K562 (cell line): ENCODE data around the gene PLSCR3. TPM values are rescaled to one million over a fixed set of nuclear protein-coding genes. Genes with fewer than 3 reads are reported as not detected.

Source experiments
- BCOR ChIP-seq: fragments of 450-650 bp; IDR thresholded peaks from 2 replicates; pipeline ENCODE4 v1.6.1; 2016
- CBX1 ChIP-seq: sonication (generic); IDR thresholded peaks from 2 replicates; pipeline ENCODE4 v1.6.1; 2016; ENCODE audit warnings: antibody characterized with exemption, low read depth, mild to moderate bottlenecking
- CTBP1 ChIP-seq: fragments of 450-650 bp; IDR thresholded peaks from 2 replicates; pipeline ENCODE4 v1.6.1; 2016; ENCODE audit warnings: borderline replicate concordance
- ELF2 ChIP-seq: fragments of 250-450 bp; sonication (Bioruptor Pico); IDR thresholded peaks from 2 replicates; pipeline ENCODE4 v1.5.0; 2021; ENCODE audit warnings: mild to moderate bottlenecking
- FOS ChIP-seq: IDR thresholded peaks from 3 replicates; pipeline ENCODE4 v1.6.1; 2011; ENCODE audit not compliant: insufficient read length; ENCODE audit errors: extremely low read depth
- KDM1A ChIP-seq, 2 experiments: fragments of 450-650 bp; IDR thresholded peaks; 2 replicates each; pipeline ENCODE4 v1.6.1; 2016; ENCODE audit warnings: mild to moderate bottlenecking in 2 of 2
- NFIC ChIP-seq: fragments of 450-650 bp; IDR thresholded peaks from 2 replicates; pipeline ENCODE4 v1.6.1; 2017; ENCODE audit warnings: mild to moderate bottlenecking, inconsistent platforms
- TCF7 ChIP-seq: sonication (generic); IDR thresholded peaks from 2 replicates; pipeline ENCODE4 v1.6.1; 2016; ENCODE audit warnings: antibody characterized with exemption, borderline replicate concordance
- polyA plus RNA-seq, 8 experiments: library from polyadenylated mRNA; depleted of rRNA in 4 of 8; stranded (reverse) in 5 of 8; unstranded in 3 of 8; fragments of >200 nt; fragmentation: Nextera tagmentation in 2 of 8; fragmentation: Illumina TruSeq in 1 of 8; extraction: Ambion mirVana in 2 of 8; extraction: Trizol in 1 of 8; gene quantifications; 2 replicates each; pipeline versions ENCODE4 v1.2.1 to v1.2.3, GENCODE V29; 2011 to 2014; ENCODE audit warnings: inconsistent platforms in 1 of 8, missing spikeins in 1 of 8
- total RNA-seq, 7 experiments: library from RNA; depleted of rRNA in 6 of 7; stranded (reverse); fragments of >200 nt in 6 of 7; fragmentation: Illumina TruSeq in 2 of 7; extraction: Trizol in 2 of 7; gene quantifications; 2 replicates each; pipeline versions ENCODE4 v1.2.1 to v1.2.3, GENCODE V29; 2011 to 2021; ENCODE audit warnings: low replicate concordance in 1 of 7
- TF ChIP-seq, protein P1 (sequence below): fragments of 250-450 bp; sonication (Bioruptor Pico); IDR thresholded peaks from 2 replicates; pipeline ENCODE4 v1.4.0; 2020

The PLSCR3 gene
- total and polyA plus RNA-seq, 9 of the 15 experiments (the other 6 are each of a cell fraction or from before 2014, with no cell fraction given), result 3.2 to 16.8 (median 4.5) TPM

DNA sequence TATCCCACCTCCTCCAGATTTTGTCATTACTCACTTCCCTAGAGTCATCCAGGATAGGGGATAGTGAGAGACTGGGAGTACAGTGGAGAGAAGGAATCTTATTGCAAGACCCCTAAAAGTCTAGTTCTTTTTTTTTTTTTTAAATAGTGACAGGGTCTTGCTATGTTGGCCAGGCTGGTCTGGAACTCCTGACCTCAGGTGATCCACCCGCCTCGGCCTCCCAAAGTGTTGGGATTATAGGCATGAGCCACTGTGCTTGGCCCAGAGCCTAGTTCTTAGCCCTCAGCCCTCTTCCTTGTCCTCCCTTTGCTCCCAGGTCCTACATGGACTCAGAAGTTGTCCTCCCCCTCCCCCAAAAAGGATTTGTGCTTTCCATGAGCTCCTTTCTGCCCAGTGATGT, 47.8 kb upstream of the PLSCR3 start (continued):
- TF ChIP-seq, protein P1, sequence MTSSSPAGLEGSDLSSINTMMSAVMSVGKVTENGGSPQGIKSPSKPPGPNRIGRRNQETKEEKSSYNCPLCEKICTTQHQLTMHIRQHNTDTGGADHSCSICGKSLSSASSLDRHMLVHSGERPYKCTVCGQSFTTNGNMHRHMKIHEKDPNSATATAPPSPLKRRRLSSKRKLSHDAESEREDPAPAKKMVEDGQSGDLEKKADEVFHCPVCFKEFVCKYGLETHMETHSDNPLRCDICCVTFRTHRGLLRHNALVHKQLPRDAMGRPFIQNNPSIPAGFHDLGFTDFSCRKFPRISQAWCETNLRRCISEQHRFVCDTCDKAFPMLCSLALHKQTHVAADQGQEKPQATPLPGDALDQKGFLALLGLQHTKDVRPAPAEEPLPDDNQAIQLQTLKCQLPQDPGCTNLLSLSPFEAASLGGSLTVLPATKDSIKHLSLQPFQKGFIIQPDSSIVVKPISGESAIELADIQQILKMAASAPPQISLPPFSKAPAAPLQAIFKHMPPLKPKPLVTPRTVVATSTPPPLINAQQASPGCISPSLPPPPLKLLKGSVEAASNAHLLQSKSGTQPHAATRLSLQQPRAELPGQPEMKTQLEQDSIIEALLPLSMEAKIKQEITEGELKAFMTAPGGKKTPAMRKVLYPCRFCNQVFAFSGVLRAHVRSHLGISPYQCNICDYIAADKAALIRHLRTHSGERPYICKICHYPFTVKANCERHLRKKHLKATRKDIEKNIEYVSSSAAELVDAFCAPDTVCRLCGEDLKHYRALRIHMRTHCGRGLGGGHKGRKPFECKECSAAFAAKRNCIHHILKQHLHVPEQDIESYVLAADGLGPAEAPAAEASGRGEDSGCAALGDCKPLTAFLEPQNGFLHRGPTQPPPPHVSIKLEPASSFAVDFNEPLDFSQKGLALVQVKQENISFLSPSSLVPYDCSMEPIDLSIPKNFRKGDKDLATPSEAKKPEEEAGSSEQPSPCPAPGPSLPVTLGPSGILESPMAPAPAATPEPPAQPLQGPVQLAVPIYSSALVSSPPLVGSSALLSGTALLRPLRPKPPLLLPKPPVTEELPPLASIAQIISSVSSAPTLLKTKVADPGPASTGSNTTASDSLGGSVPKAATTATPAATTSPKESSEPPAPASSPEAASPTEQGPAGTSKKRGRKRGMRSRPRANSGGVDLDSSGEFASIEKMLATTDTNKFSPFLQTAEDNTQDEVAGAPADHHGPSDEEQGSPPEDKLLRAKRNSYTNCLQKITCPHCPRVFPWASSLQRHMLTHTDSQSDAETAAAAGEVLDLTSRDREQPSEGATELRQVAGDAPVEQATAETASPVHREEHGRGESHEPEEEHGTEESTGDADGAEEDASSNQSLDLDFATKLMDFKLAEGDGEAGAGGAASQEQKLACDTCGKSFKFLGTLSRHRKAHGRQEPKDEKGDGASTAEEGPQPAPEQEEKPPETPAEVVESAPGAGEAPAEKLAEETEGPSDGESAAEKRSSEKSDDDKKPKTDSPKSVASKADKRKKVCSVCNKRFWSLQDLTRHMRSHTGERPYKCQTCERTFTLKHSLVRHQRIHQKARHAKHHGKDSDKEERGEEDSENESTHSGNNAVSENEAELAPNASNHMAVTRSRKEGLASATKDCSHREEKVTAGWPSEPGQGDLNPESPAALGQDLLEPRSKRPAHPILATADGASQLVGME, result no peak
- TF ChIP-seq ELF2 (CRISPR knock-in tag) (no peak), TCF7 (no peak), CTBP1 (no peak), KDM1A (IDR thresholded peaks at IDR 0.05) (peak in 1 of 2 experiments; percentile 76; a peak in 2 of 4 replicates), BCOR (0 out of 2 replicates have a peak, but pooled peaks have one; percentile 37), FOS (no peak), CBX1 (no peak), NFIC (peak; percentile 20; the same call in 1 of the 2 replicates)
